ENCODE results near the gene RAD18.

- TF ChIP-seq, protein P1, sequence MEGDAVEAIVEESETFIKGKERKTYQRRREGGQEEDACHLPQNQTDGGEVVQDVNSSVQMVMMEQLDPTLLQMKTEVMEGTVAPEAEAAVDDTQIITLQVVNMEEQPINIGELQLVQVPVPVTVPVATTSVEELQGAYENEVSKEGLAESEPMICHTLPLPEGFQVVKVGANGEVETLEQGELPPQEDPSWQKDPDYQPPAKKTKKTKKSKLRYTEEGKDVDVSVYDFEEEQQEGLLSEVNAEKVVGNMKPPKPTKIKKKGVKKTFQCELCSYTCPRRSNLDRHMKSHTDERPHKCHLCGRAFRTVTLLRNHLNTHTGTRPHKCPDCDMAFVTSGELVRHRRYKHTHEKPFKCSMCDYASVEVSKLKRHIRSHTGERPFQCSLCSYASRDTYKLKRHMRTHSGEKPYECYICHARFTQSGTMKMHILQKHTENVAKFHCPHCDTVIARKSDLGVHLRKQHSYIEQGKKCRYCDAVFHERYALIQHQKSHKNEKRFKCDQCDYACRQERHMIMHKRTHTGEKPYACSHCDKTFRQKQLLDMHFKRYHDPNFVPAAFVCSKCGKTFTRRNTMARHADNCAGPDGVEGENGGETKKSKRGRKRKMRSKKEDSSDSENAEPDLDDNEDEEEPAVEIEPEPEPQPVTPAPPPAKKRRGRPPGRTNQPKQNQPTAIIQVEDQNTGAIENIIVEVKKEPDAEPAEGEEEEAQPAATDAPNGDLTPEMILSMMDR (IDR thresholded peaks at IDR 0.05) = no peak
- no peak for TF ChIP-seq EZH2 (IDR thresholded peaks at IDR 0.05; ENCODE audit: borderline replicate concordance, insufficient read depth, low read depth, low read length, poor library complexity, severe bottlenecking)
Measured at GRCh38 chr3:8963137-8963853, at the start of gene RAD18.
